ENCODE results near the gene GSK3B. TPM values are rescaled to one million over a fixed set of nuclear protein-coding genes. Genes with fewer than 3 reads are reported as not detected.
A peak's percentile ranks its signal among the peaks of the same experiment; 100 is the strongest.

The GSK3B gene
- total RNA-seq, 1 experiment from 2014 or later, result 55.2 TPM

GRCh38 chr3:119794401-119794800 lies 299.8 kb downstream of the GSK3B start:
- in situ Hi-C loops (cut with HindIII; ENCODE audit: low pct_unique_long_range_greater_than_20kb, low sequenced_read_pairs), result no loop called here
- no peak for DNase-seq (ENCODE audit: low read depth, low spot score)

DNA sequence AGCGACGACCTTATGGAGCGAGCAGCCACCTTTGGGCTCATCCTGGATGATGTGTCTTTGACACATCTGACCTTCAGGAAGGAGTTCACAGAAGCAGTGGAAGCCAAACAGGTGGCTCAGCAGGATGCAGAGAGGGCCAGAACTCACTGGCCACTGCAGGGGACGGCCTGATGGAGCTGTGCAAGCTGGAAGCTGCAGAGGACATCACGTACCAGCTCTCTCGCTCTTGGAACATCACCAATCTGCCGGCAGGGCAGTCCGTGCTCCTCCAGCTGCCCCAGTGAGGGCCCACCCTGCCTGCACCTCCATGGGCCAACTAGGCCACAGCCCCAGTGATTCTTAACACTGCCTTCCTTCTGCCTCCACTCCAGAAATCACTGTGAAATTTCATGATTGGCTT lies 302.0 kb downstream of the GSK3B start:
- in situ Hi-C loops (cut with HindIII; ENCODE audit: low pct_unique_long_range_greater_than_20kb, low sequenced_read_pairs), result no loop called here
- DNase-seq (ENCODE audit: low read depth, low spot score), result no peak

DNA sequence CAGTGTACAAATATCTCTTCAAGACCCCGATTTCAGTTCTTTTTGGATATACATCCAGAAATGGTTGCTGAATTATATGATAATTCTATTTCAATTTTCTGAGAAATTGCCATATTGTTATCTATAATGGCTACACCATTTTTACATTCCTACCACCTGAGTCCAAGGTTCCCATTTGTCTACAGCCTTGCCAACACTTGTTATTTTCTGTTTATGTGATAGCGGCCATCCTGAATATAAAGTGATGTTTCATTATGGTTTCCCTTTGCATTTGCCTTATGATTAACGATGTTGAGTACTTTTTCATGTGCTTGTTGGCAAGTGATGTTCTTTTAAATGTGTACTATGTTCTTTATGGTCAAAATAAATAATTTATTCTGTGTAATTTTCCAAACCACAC lies 303.9 kb downstream of the GSK3B start:
- DNase-seq (ENCODE audit: low read depth, low spot score), result no peak
- in situ Hi-C loops (cut with HindIII; ENCODE audit: low pct_unique_long_range_greater_than_20kb, low sequenced_read_pairs), result no loop called here

DNA sequence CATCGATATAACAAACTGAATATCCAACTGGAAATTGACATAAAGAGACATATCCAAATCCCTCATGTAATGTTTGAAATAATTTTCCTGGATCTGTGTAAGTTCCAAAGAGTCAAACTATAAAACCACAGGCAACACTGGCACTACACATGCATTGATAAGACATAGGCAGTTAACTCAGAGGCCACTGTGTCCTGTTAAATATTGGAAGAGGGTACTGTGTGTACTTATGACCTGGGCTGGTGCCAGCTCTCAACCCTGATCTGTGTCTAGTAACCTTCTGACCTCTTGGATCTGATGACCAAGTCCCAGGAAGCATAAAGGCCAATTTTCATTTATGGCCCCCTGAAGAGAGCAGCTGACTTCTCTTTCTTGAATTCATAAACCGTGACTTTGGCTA lies 307.8 kb downstream of the GSK3B start:
- in situ Hi-C loops (cut with HindIII; ENCODE audit: low pct_unique_long_range_greater_than_20kb, low sequenced_read_pairs), result no loop called here
- DNase-seq (ENCODE audit: low read depth, low spot score), result peak; percentile 49

- in situ Hi-C loops (cut with HindIII; ENCODE audit: low pct_unique_long_range_greater_than_20kb, low sequenced_read_pairs), result no loop called here
- no peak for DNase-seq (ENCODE audit: low read depth, low spot score)
Observed at GRCh38 chr3:119783883-119784282, 310.4 kb downstream of the GSK3B start.

GRCh38 chr3:119783255-119783654 lies 311.0 kb downstream of the GSK3B start:
- in situ Hi-C loops (cut with HindIII; ENCODE audit: low pct_unique_long_range_greater_than_20kb, low sequenced_read_pairs), result no loop called here
- DNase-seq (ENCODE audit: low read depth, low spot score), result no peak

- in situ Hi-C loops (cut with HindIII; ENCODE audit: low pct_unique_long_range_greater_than_20kb, low sequenced_read_pairs), result no loop called here
- no peak for DNase-seq (ENCODE audit: low read depth, low spot score)
Observed at GRCh38 chr3:119782460-119782859, 311.8 kb downstream of the GSK3B start.

GRCh38 chr3:119781330-119782198 lies 312.7 kb downstream of the GSK3B start, which contains the start of gene NR1I2:
NR1I2 (plus strand) TSS chr3:119782101.
- DNase-seq (ENCODE audit: low read depth, low spot score), result no peak
- in situ Hi-C loops (cut with HindIII; ENCODE audit: low pct_unique_long_range_greater_than_20kb, low sequenced_read_pairs), result no loop called here

DNA sequence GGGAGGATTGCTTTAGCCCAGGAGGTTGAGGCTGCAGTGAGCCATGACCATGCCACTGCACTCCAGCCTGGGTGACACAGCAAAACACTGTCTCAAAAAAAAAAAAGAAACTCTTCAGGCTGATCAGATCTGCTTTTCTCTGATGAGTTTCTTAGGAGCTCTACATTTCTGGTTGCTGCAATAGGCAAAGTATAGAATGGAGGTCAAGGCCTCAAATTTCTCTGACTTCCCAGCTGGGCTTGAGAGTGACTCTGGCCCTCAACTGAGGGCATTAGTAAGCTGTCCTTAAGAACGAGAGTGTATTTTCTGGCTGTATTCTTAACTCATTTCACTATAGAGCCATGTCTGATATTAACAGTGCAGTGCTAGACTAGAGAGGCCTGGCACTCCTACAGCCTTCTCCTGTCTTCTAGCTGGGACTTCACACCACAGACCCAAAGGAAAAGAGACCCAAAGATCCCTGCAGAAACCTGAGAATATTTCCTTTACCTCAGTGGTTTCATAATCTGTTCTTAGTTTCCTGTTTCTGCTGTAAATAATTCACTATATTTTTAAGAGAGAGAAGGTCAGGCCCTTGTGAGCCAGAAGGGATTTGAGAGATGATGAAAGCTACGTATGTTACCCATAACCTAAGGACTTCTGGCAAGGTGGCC lies 314.4 kb downstream of the GSK3B start:
- in situ Hi-C loops (cut with HindIII; ENCODE audit: low pct_unique_long_range_greater_than_20kb, low sequenced_read_pairs), result no loop called here
- DNase-seq (ENCODE audit: low read depth, low spot score), result no peak

DNA sequence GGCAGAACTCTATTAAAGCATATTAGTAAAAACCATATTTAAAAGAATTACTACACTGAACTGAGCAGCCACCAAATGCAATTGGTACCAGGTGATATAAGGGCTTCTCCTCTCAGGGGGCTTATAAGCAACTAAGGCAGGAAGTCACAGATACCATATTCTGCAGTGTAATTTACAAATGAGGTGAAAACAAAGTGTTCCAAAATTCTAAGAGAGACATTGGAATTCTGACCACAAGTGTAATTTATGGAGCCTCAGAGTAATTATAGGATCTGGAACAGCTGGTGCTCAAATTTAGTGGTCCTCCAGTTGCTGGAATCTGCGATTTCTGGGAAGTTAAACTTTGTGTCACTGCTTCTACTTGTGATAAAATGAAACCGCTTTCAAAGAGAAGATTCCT lies 315.4 kb downstream of the GSK3B start:
- no peak for DNase-seq (ENCODE audit: low read depth, low spot score)
- in situ Hi-C loops (cut with HindIII; ENCODE audit: low pct_unique_long_range_greater_than_20kb, low sequenced_read_pairs), result no loop called here

DNA sequence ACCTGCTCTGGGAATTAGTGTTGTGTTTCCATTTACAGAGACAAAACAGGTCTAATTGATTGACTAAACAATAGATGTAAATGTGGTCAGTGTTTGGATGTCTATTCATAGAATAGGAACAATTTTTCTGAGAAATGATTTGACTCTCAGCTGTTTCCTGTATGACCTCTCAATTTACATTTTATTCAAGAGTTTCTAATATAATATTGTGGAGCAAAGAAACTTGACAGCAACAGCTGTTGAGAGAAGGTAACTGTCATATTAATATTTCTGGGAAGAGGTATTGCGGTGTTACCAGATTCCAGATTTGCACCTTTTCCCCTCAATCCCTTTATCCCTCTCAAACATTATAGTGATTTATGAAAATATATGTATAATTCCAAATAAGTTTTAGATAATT lies 316.1 kb downstream of the GSK3B start:
- no peak for DNase-seq (ENCODE audit: low read depth, low spot score)
- in situ Hi-C loops (cut with HindIII; ENCODE audit: low pct_unique_long_range_greater_than_20kb, low sequenced_read_pairs), result no loop called here

DNA sequence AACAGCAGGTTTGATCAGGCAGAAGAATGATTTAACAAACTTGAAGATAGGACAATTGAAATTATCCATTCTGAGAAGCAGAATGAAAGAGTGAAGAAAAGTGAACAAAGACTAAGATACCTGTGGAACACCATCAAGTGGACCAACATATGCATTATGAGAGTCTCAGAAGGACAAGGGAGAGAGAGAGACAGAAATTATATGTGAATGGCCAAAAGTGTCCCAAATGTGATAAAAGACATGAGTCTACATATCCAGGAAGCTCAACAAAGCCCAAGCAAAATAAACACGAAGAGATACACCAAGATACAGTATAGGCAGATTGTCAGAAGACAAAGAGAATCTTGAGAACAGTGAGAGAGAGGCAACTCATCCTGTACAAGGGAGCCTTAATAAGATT lies 317.9 kb downstream of the GSK3B start:
- DNase-seq (ENCODE audit: low read depth, low spot score), result no peak

DNA sequence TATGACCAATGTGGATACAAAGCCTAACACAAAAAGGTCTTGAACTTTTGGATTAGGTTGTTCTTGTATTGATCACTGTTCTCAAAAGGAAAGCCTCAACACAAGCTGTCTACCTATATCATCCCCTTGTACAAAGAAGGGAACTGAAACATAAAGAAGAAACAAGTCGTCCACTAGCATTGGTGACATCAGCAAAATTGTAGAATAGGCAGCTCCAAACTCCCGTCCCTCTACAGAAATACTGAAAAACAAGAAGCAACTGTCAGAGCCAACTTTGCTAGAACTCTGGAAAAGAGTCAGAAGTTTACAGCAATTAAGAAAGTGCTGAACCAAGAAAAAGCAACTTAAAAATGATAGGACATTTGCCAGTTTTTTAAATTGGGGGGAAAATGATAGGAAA lies 319.8 kb downstream of the GSK3B start:
- in situ Hi-C loops (cut with HindIII; ENCODE audit: low pct_unique_long_range_greater_than_20kb, low sequenced_read_pairs), result no loop called here
- no peak for DNase-seq (ENCODE audit: low read depth, low spot score)

More for the DNA sequence above, 317.9 kb downstream of the GSK3B start:
- in situ Hi-C loops (cut with HindIII; ENCODE audit: low pct_unique_long_range_greater_than_20kb, low sequenced_read_pairs), result no loop called here

Small RNA genes lying within 50 kb of the gene (small RNA-seq; reads per million reads assigned to genes)
- gene RN7SL397P (0 to 0.05 reads per million in 2 experiments), gene RN7SL762P (0 to 0.05 reads per million in 2 experiments)

Other genes with a start within 250 kb of the GSK3B start
- gene GPR156, start 190.8 kb upstream of the GSK3B start, total RNA-seq (2014; rRNA removed; shearing (Covaris generic)), result 0.08 and 0.29 TPM in 2 replicates

All from SK-MEL-5 (cell line).